Loucy (cell line): ENCODE measurements around the gene ALK.

ENCODE experiments used
- EZH2phosphoT487 ChIP-seq: fragments of 200-600 bp; IDR thresholded peaks from 2 replicates; pipeline ENCODE4 v1.6.1; 2018; ENCODE audit warnings: antibody characterized with exemption, mild to moderate bottlenecking, moderate library complexity, borderline replicate concordance
- TF ChIP-seq, protein P1 (sequence below): fragments of 200-600 bp; sonication (generic); conservative IDR thresholded peaks from 2 replicates; pipeline ENCODE4 v1.5.1; 2014; ENCODE audit warnings: mild to moderate bottlenecking, antibody characterized with exemption, low read length

DNA sequence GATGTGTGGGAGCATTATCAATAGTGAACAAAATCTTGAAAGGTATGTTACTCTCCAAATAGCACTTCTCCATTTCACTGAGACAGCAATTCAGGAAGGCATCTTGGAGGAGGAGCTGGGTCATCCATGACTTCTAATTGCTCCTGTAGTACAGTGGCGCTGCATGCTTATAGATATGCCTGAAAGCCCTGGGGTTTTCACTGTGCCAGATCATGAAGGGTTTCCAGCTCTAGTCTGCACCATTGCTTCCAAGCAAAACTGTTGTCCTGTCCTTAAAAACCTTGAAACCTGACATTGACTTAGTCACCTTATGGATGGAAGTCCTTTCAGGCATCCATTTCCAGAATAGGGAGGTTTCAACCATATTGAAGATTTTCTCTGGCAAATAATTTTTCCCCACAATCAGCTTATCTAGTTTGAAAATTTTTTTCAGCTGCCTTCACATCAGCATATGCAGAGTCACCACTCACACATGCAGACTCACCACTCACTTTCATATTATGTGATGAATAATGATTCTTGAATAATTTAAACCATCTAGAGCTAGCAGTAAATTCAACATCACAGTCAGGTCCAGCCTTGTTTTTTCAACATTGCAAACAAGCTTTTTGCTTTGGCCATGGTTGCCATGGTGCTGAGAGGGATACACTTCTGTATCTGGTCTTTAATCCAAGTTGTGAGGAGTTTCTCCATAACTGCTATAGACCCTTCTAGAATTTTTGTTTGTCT, 509.0 kb downstream of the ALK start:
- TF ChIP-seq, protein P1, sequence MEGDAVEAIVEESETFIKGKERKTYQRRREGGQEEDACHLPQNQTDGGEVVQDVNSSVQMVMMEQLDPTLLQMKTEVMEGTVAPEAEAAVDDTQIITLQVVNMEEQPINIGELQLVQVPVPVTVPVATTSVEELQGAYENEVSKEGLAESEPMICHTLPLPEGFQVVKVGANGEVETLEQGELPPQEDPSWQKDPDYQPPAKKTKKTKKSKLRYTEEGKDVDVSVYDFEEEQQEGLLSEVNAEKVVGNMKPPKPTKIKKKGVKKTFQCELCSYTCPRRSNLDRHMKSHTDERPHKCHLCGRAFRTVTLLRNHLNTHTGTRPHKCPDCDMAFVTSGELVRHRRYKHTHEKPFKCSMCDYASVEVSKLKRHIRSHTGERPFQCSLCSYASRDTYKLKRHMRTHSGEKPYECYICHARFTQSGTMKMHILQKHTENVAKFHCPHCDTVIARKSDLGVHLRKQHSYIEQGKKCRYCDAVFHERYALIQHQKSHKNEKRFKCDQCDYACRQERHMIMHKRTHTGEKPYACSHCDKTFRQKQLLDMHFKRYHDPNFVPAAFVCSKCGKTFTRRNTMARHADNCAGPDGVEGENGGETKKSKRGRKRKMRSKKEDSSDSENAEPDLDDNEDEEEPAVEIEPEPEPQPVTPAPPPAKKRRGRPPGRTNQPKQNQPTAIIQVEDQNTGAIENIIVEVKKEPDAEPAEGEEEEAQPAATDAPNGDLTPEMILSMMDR = no peak
- TF ChIP-seq EZH2phosphoT487 = no peak
